Bladder microvascular endothelial cell (primary cell): Measurements from ENCODE around the gene IP6K1. TPM values are rescaled to one million over a fixed set of nuclear protein-coding genes. Genes with fewer than 3 reads are reported as not detected.

Source experiments
- total RNA-seq: library from RNA; depleted of rRNA; stranded (reverse); fragments of >200 nt; gene quantifications from 2 replicates; pipeline ENCODE4 v1.2.3, GENCODE V29; 2014

Gene IP6K1
- 34.6 and 66.0 TPM in 2 replicates for total RNA-seq

GRCh38 chr3:49786357-49787181 lies at the start of gene IP6K1:
Gene IP6K1 (minus strand): TSS chr3:49786542. CDS start chr3:49748040, 38,502 bp downstream.

GRCh38 chr3:49813497-49814174 lies 27.3 kb upstream of the IP6K1 start, which contains the start of gene UBA7:
Gene UBA7 (minus strand): TSS chr3:49813953. CDS start chr3:49813787, 166 bp downstream.

GRCh38 chr3:49802719-49803464 lies 16.6 kb upstream of the IP6K1 start, which contains the start of gene INKA1:
Gene INKA1 (plus strand): TSS chr3:49803261. CDS start chr3:49803393, 132 bp downstream.

GRCh38 chr3:49799761-49800160 lies 13.4 kb upstream of the IP6K1 start, which contains the start of gene CDHR4:
Gene CDHR4 (minus strand): TSS chr3:49799873. CDS start chr3:49799812, 61 bp downstream.

GRCh38 chr3:49723628-49724551 lies 62.5 kb downstream of the IP6K1 start, which contains the start of gene GMPPB:
Gene GMPPB (minus strand): TSS chr3:49723951. CDS start chr3:49723726, 225 bp downstream.

GRCh38 chr3:49719214-49719884 lies 67.0 kb downstream of the IP6K1 start, which contains the start of gene AMIGO3:
Gene AMIGO3 (minus strand): TSS chr3:49719684. CDS start chr3:49719465, 219 bp downstream.

GRCh38 chr3:49689046-49689907 lies 97.1 kb downstream of the IP6K1 start, which contains the start of the genes MST1 and RNF123:
Gene MST1 (minus strand): TSS chr3:49689474. CDS start chr3:49688691, 783 bp downstream.
Gene RNF123 (plus strand): TSS chr3:49689557. CDS start chr3:49691166, 1,609 bp downstream.

Other genes starting within 250 kb of the IP6K1 start
- gene BSN, start 232.1 kb downstream of the IP6K1 start, total RNA-seq, result under 0.01 and 0.06 TPM in 2 replicates
- 86.5 and 87.7 TPM in 2 replicates for gene APEH, start 112.2 kb downstream of the IP6K1 start, total RNA-seq
- gene MST1, start 97.1 kb downstream of the IP6K1 start, total RNA-seq, result 1.1 and 4.0 TPM in 2 replicates
- gene RNF123, start 97.0 kb downstream of the IP6K1 start, total RNA-seq, result 17.2 and 37.1 TPM in 2 replicates
- not detected in 2 replicates for gene AMIGO3, start 66.9 kb downstream of the IP6K1 start, total RNA-seq
- 22.8 and 39.5 TPM in 2 replicates for gene GMPPB, start 62.6 kb downstream of the IP6K1 start, total RNA-seq
- not detected in 2 replicates for gene CDHR4, start 13.3 kb upstream of the IP6K1 start, total RNA-seq
- gene INKA1, start 16.7 kb upstream of the IP6K1 start, total RNA-seq, result 15.4 and 38.2 TPM in 2 replicates
- gene UBA7, start 27.4 kb upstream of the IP6K1 start, total RNA-seq, result 42.7 and 44.2 TPM in 2 replicates
- gene TRAIP, start 70.0 kb upstream of the IP6K1 start, total RNA-seq, result 5.2 and 6.0 TPM in 2 replicates
- not detected in 2 replicates for gene CAMKV, start 83.4 kb upstream of the IP6K1 start, total RNA-seq
- gene MST1R, start 117.3 kb upstream of the IP6K1 start, total RNA-seq, result 0.81 and 1.0 TPM in 2 replicates
- 9.4 and 16.9 TPM in 2 replicates for gene MON1A, start 143.3 kb upstream of the IP6K1 start, total RNA-seq
- gene RBM6, start 153.6 kb upstream of the IP6K1 start, total RNA-seq, result 25.9 and 60.7 TPM in 2 replicates